CD8-positive, alpha-beta memory T cell (primary cell): ENCODE measurements around the gene JMY. TPM values are rescaled to one million over a fixed set of nuclear protein-coding genes. Genes with fewer than 3 reads are reported as not detected.

Experiments used
- CTCF ChIA-PET: fragments of 350-600 bp; sonication (Branson Sonifier 250); formaldehyde crosslinking; loops from one replicate; lab custom pipeline; 2021; ENCODE audit warnings: antibody characterized with exemption; lab: Charles Lee
- POLR2A ChIA-PET: fragments of 350-600 bp; sonication (Branson Sonifier 250); formaldehyde crosslinking; loops from one replicate; lab custom pipeline; 2021; ENCODE audit warnings: antibody characterized with exemption; lab: Charles Lee
- DNase-seq, 5 donors: peaks; one replicate each; pipeline versions ENCODE4 v3.0.0 to v3.0.0-alpha.2; 2020 to 2022; ENCODE audit warnings: mixed read lengths in 1 of 5
- H3K27ac ChIP-seq: one replicate; pipeline ENCODE4 v1.7.0; 2013; ENCODE audit warnings: low read depth, mild to moderate bottlenecking, low read length, moderate library complexity
- H3K27me3 ChIP-seq: 2 replicates; pipeline ENCODE4 v1.7.0; 2013; ENCODE audit warnings: low read length, mild to moderate bottlenecking; ENCODE audit not compliant: insufficient read depth, poor library complexity, severe bottlenecking
- H3K36me3 ChIP-seq: 2 replicates; pipeline ENCODE4 v1.7.0; 2013; ENCODE audit warnings: mild to moderate bottlenecking, low read length, moderate library complexity; ENCODE audit not compliant: insufficient read depth
- H3K4me1 ChIP-seq: 2 replicates; pipeline ENCODE4 v1.7.0; 2013; ENCODE audit warnings: mild to moderate bottlenecking, low read length, moderate library complexity; ENCODE audit not compliant: insufficient read depth
- H3K4me3 ChIP-seq: 2 replicates; pipeline ENCODE4 v1.7.0; 2013; ENCODE audit warnings: mild to moderate bottlenecking, low read length
- H3K9me3 ChIP-seq: 2 replicates; pipeline ENCODE4 v1.7.0; 2013; ENCODE audit warnings: mild to moderate bottlenecking, low read length
- H3K27ac Mint-ChIP-seq, 8 donors: one replicate each; pipeline ENCODE4 v1.8.0; 2020 to 2021; ENCODE audit warnings: mixed read lengths in 8 of 8, mild to moderate bottlenecking in 6 of 8, inconsistent platforms in 3 of 8, moderate library complexity in 3 of 8
- H3K27me3 Mint-ChIP-seq, 2 donors: one replicate each; pipeline ENCODE4 v1.8.0; 2020 to 2021; ENCODE audit warnings: mixed read lengths in 2 of 2, mild to moderate bottlenecking in 1 of 2, moderate library complexity in 1 of 2
- H3K36me3 Mint-ChIP-seq, 3 donors: one replicate each; pipeline ENCODE4 v1.8.0; 2020 to 2021; ENCODE audit warnings: mixed read lengths in 3 of 3, inconsistent platforms in 1 of 3, mild to moderate bottlenecking in 1 of 3
- H3K4me1 Mint-ChIP-seq, 3 donors: one replicate each; pipeline ENCODE4 v1.8.0; 2020 to 2021; ENCODE audit warnings: mixed read lengths in 3 of 3, inconsistent platforms in 1 of 3, mild to moderate bottlenecking in 1 of 3
- H3K4me3 Mint-ChIP-seq, 7 donors: one replicate each; pipeline ENCODE4 v1.8.0; 2020 to 2021; ENCODE audit warnings: mixed read lengths in 7 of 7, mild to moderate bottlenecking in 6 of 7, moderate library complexity in 4 of 7, inconsistent platforms in 2 of 7
- H3K9me3 Mint-ChIP-seq, 5 donors: one replicate each; pipeline ENCODE4 v1.8.0; 2020 to 2022; ENCODE audit warnings: mixed read lengths in 5 of 5, mild to moderate bottlenecking in 3 of 5, moderate library complexity in 2 of 5, inconsistent platforms in 1 of 5
- polyA plus RNA-seq: library from polyadenylated mRNA; unstranded; fragments of 300-500 nt; fragmentation: Illumina TruSeq; gene quantifications from one replicate; pipeline ENCODE4 v1.2.3, GENCODE V29; 2021
- total RNA-seq, 2 experiments: library from RNA; stranded (reverse); gene quantifications; one replicate each; pipeline ENCODE4 v1.2.3, GENCODE V29; 2021

Gene JMY
- total and polyA plus RNA-seq, 3 experiments from 2014 or later = 5.1 to 7.6 (median 7.6) TPM

DNA sequence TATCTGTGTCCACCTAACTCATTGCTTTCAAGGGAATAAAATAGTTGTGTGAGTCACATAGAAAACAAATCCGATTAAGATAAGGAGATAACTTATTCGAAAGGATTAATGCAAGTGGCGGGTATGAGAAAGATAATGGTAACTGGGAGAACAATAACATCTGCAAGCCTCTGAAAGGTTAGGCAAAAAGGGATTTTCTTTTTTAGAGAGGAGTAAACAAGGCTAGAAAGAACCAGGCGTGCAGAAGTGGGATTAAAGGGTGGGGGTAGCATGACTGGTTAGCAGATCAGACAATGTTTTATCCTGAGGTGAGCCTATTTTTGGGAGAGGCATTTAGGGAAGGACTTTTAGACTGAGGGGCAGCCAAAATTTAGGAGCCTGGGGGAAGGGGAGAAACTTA lies 34.7 kb upstream of the JMY start:
- H3K36me3 ChIP-seq = no peaks in the 10 kb centered on the region
- Mint-ChIP-seq H3K36me3 (no peaks in the 10 kb centered on the region), H3K4me3 (no peak overlapping the region), H3K4me1 (no peaks in the 10 kb centered on the region), H3K9me3 (no peaks in the 10 kb centered on the region), H3K27ac (no peak overlapping the region), H3K27me3 (no peaks in the 10 kb centered on the region)
- H3K27me3 ChIP-seq = no peaks in the 10 kb centered on the region
- POLR2A ChIA-PET = no interaction called here
- H3K9me3 ChIP-seq = no peaks in the 10 kb centered on the region
- no peak overlapping the region for H3K4me3 ChIP-seq
- no peak overlapping the region for H3K27ac ChIP-seq
- CTCF ChIA-PET = interaction anchor here (1.3 kb wide), 1 partner anchor 10 kb away, joined by 3 read pairs; no protein-coding TSS in a partner anchor
- DNase-seq = no peak
- H3K4me1 ChIP-seq = no peaks in the 10 kb centered on the region

DNA sequence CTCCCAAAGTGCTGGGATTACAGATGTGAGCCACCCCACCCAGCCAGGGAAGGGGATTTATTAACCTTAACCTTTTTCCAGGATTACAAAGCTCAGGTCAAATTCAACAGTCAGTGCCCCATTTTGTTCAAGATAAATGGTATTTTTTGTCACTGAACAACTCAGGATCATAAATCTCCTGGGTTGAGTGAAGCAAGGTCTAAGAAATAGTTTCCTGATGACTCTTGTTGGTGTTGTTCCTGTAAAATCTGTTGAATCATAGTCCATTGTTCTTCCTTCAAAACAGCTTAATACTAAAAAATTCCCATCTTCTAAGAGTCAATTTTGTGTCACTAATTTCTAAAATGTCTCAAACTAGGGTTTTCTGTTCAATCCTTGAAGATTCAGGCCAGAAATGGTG lies 33.9 kb upstream of the JMY start:
- Mint-ChIP-seq H3K27ac (no peak overlapping the region), H3K36me3 (no peaks in the 10 kb centered on the region), H3K4me3 (no peak overlapping the region), H3K9me3 (no peaks in the 10 kb centered on the region), H3K4me1 (no peaks in the 10 kb centered on the region), H3K27me3 (no peaks in the 10 kb centered on the region)
- H3K4me1 ChIP-seq = no peaks in the 10 kb centered on the region
- H3K27ac ChIP-seq = no peak overlapping the region
- POLR2A ChIA-PET = no interaction called here
- no peak overlapping the region for H3K4me3 ChIP-seq
- DNase-seq = no peak
- no peaks in the 10 kb centered on the region for H3K36me3 ChIP-seq
- no peaks in the 10 kb centered on the region for H3K9me3 ChIP-seq
- no peaks in the 10 kb centered on the region for H3K27me3 ChIP-seq
- CTCF ChIA-PET = no interaction called here

DNA sequence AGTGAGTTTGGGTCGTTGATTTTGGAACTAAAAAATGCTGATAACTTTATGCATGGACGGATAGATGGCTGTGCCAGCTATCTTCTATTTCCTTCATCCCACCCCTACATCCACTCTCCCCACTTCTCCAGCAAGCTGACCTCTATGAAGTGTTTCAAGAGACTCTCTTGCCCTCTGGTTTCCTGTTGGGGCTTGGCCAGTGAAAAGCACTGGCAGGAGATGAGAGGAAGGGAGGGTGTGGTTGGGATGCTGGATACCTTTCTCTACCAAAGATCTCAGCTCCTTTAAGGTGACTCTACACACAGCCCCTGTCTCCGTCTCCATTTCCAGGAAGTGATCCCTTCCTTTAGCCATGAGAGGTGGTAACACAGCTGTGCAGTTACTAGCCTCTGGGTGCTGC lies 30.0 kb upstream of the JMY start:
- no peaks in the 10 kb centered on the region for H3K36me3 ChIP-seq
- ChIA-PET POLR2A (no interaction called here), CTCF (no interaction called here)
- Mint-ChIP-seq H3K4me1 (no peaks in the 10 kb centered on the region), H3K27me3 (peaks cover 0 to 7% of the 10 kb centered on the region in 2 donors), H3K9me3 (no peaks in the 10 kb centered on the region), H3K27ac (no peak overlapping the region), H3K4me3 (no peak overlapping the region), H3K36me3 (no peaks in the 10 kb centered on the region)
- H3K9me3 ChIP-seq = no peaks in the 10 kb centered on the region
- no peaks in the 10 kb centered on the region for H3K27me3 ChIP-seq
- H3K27ac ChIP-seq = no peak overlapping the region
- no peak overlapping the region for H3K4me3 ChIP-seq
- no peaks in the 10 kb centered on the region for H3K4me1 ChIP-seq
- no peak for DNase-seq

DNA sequence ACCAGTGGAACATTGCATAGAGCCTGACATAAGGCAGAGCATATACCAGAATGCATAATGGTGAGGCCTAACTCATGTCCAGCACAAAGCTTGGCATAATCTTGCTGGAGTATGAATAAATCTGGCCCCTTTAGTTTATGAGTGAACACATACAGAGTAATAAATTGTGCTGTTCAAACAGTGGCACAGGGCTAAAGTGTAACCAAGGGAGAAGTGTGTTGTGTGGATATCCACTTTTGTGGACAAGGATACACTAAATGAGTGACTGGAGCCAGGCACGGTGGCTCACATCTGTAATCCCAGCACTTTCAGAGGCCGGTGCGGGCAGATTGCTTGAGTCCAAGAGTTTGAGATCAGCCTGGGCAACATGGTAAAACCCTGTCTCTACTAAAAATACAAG lies 29.4 kb upstream of the JMY start:
- H3K9me3 Mint-ChIP-seq = no peaks in the 10 kb centered on the region
- H3K27ac ChIP-seq = no peak overlapping the region
- no peaks in the 10 kb centered on the region for H3K4me1 ChIP-seq
- no peaks in the 10 kb centered on the region for H3K27me3 ChIP-seq
- H3K4me3 Mint-ChIP-seq = no peak overlapping the region
- ChIA-PET CTCF (no interaction called here), POLR2A (no interaction called here)
- H3K4me1 Mint-ChIP-seq = no peaks in the 10 kb centered on the region
- H3K27ac Mint-ChIP-seq = no peak overlapping the region
- no peaks in the 10 kb centered on the region for H3K36me3 Mint-ChIP-seq
- no peaks in the 10 kb centered on the region for H3K9me3 ChIP-seq
- H3K36me3 ChIP-seq = no peaks in the 10 kb centered on the region
- no peak overlapping the region for H3K4me3 ChIP-seq
- H3K27me3 Mint-ChIP-seq = peaks cover 0 to 7% of the 10 kb centered on the region in 2 donors
- DNase-seq = no peak

DNA sequence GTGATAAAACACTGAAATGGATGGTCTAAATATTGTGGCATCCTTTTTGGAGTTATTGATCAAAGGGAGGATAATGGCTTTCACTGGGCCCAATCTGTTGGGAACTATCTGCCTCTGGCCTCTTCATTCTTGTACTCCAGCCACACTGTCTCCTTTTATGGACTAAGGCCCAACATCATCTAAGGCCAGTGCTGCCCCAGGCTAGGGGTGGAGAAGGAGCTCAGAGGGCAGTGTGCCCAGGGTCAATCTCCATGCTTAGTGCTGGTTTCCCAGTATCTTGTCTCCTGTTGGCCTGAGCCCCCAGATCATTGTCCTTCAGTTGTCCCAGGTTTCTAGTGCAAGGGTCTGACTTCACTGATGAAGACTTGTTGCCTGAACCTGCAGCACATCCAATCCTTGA lies 26.4 kb upstream of the JMY start:
- Mint-ChIP-seq H3K27ac (peak overlapping the region in 1 of 8 donors; percentile 63), H3K9me3 (no peaks in the 10 kb centered on the region), H3K27me3 (peaks cover 0 to 7% of the 10 kb centered on the region in 2 donors), H3K4me3 (no peak overlapping the region), H3K36me3 (no peaks in the 10 kb centered on the region), H3K4me1 (no peaks in the 10 kb centered on the region)
- H3K36me3 ChIP-seq = no peaks in the 10 kb centered on the region
- POLR2A ChIA-PET = no interaction called here
- no peak overlapping the region for H3K4me3 ChIP-seq
- H3K27me3 ChIP-seq = no peaks in the 10 kb centered on the region
- no peak overlapping the region for H3K27ac ChIP-seq
- H3K4me1 ChIP-seq = no peaks in the 10 kb centered on the region
- no peak for DNase-seq
- no peaks in the 10 kb centered on the region for H3K9me3 ChIP-seq
- CTCF ChIA-PET = no interaction called here

DNA sequence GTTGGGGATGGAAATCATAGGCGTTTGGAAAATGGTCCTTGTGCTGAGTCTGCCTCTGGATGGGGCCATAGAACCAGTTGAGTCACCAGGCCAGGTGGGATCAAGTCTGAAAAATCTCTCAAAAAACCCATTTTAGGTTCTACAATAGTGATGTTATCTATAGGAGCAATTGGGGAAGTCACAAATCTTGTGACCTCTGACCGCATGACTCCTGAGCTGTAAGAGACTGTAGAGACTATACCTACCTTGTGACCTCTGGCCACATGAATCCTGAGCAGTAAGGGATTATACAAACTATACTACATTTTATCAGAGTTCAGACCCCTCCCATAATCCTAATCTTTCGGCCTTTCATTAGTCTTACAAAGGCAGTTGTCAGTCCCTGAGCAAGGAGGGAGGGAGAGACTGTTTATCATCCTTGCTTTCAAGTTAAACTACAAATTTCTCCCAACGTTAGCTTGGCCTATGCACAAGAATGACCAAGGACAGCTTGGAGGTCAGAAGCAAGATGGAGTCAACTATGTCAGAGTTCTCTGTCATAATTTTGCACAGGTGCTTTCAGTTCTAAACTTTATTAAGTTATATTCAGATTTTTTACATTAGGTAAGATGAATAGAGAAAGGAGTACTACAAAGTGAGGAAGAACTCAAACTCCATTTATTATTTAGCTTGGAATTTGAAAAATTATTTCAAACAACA lies 11.5 kb upstream of the JMY start:
- peaks cover 0 to 2% of the 10 kb centered on the region in 2 donors for H3K27me3 Mint-ChIP-seq
- H3K9me3 Mint-ChIP-seq = no peaks in the 10 kb centered on the region
- Histone ChIP-seq H3K4me1 (no peaks in the 10 kb centered on the region), H3K9me3 (no peaks in the 10 kb centered on the region), H3K27me3 (no peaks in the 10 kb centered on the region), H3K4me3 (no peak overlapping the region), H3K36me3 (no peaks in the 10 kb centered on the region), H3K27ac (no peak overlapping the region)
- POLR2A ChIA-PET = no interaction called here
- H3K4me3 Mint-ChIP-seq = no peak overlapping the region
- no peak overlapping the region for H3K27ac Mint-ChIP-seq
- peaks cover 1 to 3% (median 2%) of the 10 kb centered on the region in 3 donors for H3K36me3 Mint-ChIP-seq
- H3K4me1 Mint-ChIP-seq = peaks cover 0 to 6% (median 5%) of the 10 kb centered on the region in 3 donors
- DNase-seq = no peak
- CTCF ChIA-PET = no interaction called here

DNA sequence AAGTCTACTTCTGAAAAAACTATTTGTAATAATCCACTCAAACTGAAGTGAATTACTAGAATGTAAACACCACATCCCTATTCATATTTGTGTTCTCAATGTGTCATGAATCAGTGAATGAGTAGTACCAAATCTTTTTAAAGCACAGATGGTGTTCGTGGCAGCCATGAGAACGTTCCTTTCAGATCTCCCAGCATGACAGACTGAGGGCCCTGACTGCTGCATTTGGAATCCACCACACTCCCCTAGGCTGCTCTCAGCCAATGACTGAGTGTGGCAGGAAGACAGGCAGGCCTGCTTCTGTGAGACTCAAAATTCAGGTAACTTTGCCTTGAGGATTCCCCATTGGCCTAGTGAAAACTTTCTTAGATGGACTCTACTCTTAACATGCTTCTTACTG lies 10.9 kb upstream of the JMY start:
- Mint-ChIP-seq H3K4me1 (peaks cover 0 to 12% (median 11%) of the 10 kb centered on the region in 3 donors), H3K36me3 (peaks cover 1 to 3% (median 3%) of the 10 kb centered on the region in 3 donors), H3K27ac (peak overlapping the region in 1 of 8 donors; percentile 19), H3K4me3 (no peak overlapping the region), H3K27me3 (peaks cover 0 to 2% of the 10 kb centered on the region in 2 donors), H3K9me3 (no peaks in the 10 kb centered on the region)
- Histone ChIP-seq H3K27ac (no peak overlapping the region), H3K4me3 (no peak overlapping the region), H3K27me3 (no peaks in the 10 kb centered on the region), H3K4me1 (no peaks in the 10 kb centered on the region), H3K36me3 (no peaks in the 10 kb centered on the region), H3K9me3 (no peaks in the 10 kb centered on the region)
- ChIA-PET CTCF (interaction anchor here (1.4 kb wide), 1 partner anchor 17 kb away, joined by 3 read pairs; no protein-coding TSS in a partner anchor), POLR2A (no interaction called here)
- DNase-seq = no peak

DNA sequence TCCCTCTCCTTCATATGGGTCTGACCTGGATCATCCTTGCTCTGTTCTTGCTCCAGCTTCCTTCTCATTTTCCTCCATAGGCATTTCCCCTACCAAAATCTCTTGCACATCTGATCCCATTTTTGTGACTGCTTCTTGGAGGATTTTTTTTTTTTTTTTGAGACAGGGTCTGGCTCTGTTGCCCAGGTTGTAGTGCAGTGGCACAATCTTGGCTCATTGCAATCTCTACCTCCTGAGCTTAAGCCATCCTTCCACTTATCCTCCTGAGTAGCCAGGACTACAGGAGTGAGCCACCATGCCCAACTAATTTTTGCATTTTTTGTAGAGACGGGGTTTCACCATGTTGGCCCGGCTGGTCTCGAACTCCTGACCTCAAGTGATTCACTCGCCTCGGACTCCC lies 10.5 kb upstream of the JMY start:
- Histone ChIP-seq H3K9me3 (no peaks in the 10 kb centered on the region), H3K27me3 (no peaks in the 10 kb centered on the region), H3K4me3 (no peak overlapping the region), H3K4me1 (no peaks in the 10 kb centered on the region), H3K27ac (no peak overlapping the region), H3K36me3 (no peaks in the 10 kb centered on the region)
- DNase-seq = no peak
- Mint-ChIP-seq H3K9me3 (no peaks in the 10 kb centered on the region), H3K27ac (no peak overlapping the region), H3K27me3 (peaks cover 0 to 2% of the 10 kb centered on the region in 2 donors), H3K4me3 (no peak overlapping the region), H3K4me1 (peaks cover 0 to 16% (median 11%) of the 10 kb centered on the region in 3 donors), H3K36me3 (peaks cover 1 to 3% (median 3%) of the 10 kb centered on the region in 3 donors)
- ChIA-PET POLR2A (no interaction called here), CTCF (interaction anchor here (1.4 kb wide), 1 partner anchor 17 kb away, joined by 3 read pairs; no protein-coding TSS in a partner anchor)
